Measurements from ENCODE around the gene ERBB4. TPM values are rescaled to one million over a fixed set of nuclear protein-coding genes. Genes with fewer than 3 reads are reported as not detected.

Gene ERBB4
- total RNA-seq, 4 donors from 2014 or later = 5.5 to 21.0 (median 18.3) TPM

DNA sequence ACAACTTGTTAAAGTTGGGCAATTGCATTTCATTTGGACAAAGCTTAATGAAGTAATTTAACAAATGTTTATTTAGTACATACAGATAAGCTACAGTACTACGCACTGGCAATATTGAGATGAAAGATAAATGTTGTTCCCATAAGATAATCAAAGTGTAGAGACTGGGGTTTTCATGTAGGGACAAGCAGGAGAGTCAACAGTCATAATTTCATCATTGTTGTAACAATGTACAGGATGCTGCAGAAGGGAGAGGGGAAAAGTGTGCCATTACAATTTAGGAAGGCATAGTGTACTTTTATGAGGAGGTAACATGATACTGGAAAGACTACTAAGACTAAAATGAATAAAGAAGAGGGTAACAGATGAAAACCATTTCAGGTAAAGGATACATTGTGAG lies 441.6 kb downstream of the ERBB4 start:
- H3K4me3 ChIP-seq (replicated peaks in 1 of 3) = no peak overlapping the region
- no peaks in the 10 kb centered on the region for H3K36me3 ChIP-seq
- intact Hi-C loops (cut with DNase I) = no loop called here
- TF ChIP-seq, protein P1, sequence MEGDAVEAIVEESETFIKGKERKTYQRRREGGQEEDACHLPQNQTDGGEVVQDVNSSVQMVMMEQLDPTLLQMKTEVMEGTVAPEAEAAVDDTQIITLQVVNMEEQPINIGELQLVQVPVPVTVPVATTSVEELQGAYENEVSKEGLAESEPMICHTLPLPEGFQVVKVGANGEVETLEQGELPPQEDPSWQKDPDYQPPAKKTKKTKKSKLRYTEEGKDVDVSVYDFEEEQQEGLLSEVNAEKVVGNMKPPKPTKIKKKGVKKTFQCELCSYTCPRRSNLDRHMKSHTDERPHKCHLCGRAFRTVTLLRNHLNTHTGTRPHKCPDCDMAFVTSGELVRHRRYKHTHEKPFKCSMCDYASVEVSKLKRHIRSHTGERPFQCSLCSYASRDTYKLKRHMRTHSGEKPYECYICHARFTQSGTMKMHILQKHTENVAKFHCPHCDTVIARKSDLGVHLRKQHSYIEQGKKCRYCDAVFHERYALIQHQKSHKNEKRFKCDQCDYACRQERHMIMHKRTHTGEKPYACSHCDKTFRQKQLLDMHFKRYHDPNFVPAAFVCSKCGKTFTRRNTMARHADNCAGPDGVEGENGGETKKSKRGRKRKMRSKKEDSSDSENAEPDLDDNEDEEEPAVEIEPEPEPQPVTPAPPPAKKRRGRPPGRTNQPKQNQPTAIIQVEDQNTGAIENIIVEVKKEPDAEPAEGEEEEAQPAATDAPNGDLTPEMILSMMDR (IDR thresholded peaks at IDR 0.05) = no peak
- TF ChIP-seq POLR2A (IDR thresholded peaks at IDR 0.05) = no peak
- 86 to 95% methylated on average over 1 of the region's 1 CpG for WGBS, 2 donors
- H3K27ac ChIP-seq = no peak overlapping the region
- no peaks in the 10 kb centered on the region for H3K27me3 ChIP-seq
- DNase-seq = no peak
- H3K4me1 ChIP-seq = peaks cover 0 to 3% of the 10 kb centered on the region in 2 donors
- H3K9me3 ChIP-seq = no peaks in the 10 kb centered on the region

DNA sequence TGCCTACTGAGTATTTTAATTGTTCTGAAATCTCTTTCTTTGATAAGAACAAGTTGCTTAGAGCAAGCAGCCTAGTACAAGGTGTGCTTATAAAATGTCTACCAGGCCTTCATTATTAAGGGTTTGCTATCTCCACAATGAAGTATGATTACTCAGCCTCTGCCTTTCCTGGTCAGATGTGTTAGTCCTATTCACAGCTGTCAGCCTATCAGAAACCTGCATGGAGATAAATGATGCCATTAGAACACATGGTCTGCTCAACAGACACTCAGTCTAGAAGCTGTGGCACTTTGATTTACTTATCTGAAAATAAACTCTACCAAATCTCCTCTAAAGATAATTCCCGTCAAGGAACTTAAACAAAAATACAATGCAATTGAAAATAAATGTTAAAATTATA lies 448.7 kb downstream of the ERBB4 start:
- Histone ChIP-seq H3K4me3 (replicated peaks in 1 of 3) (no peak overlapping the region), H3K27me3 (no peaks in the 10 kb centered on the region), H3K9me3 (no peaks in the 10 kb centered on the region), H3K4me1 (no peaks in the 10 kb centered on the region), H3K36me3 (no peaks in the 10 kb centered on the region), H3K27ac (no peak overlapping the region)
- intact Hi-C loops (cut with DNase I) = no loop called here
- 87 to 91% methylated on average over 1 of the region's 1 CpG for WGBS, 2 donors
- DNase-seq = no peak
- no peak for TF ChIP-seq POLR2A (IDR thresholded peaks at IDR 0.05)
- TF ChIP-seq, protein P1 (IDR thresholded peaks at IDR 0.05) = no peak

DNA sequence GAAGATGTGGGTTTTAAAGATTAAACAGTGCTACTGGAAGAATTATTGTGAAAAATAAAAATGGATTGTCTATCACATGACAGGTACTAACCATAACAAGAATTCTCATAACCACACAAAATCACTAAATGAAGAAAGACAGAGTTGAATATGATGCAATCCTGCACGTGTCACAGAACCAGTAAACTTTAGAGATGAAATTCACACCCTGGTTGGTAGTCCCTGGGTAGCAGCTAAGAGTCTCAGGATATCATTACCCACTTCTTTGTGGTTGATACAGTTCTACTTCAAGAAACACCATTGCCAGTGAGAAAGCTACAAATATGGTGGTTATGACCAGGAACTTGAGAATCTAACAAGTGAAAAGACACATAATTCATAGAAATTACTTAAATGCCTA lies 450.2 kb downstream of the ERBB4 start:
- H3K4me3 ChIP-seq (replicated peaks in 1 of 3) = no peak overlapping the region
- intact Hi-C loops (cut with DNase I) = no loop called here

DNA sequence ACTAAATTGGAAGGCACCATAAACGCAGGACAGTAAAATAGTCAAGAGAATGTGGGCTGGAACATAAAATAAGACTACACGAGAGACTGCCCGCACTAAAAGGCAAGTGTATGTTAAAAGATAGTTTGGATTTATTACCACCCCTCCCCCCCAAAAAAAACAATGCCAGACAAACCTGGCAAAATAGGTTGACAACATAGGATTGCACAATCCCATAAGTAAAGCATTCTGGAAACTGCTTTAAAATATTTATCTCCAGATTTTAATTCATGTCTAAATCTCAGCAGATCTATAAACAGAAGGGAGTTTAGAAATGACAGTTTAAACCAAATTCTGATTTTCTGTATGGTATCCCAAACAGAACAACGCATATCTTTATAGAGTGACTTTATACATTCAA lies 455.1 kb downstream of the ERBB4 start:
- Histone ChIP-seq H3K27ac (no peak overlapping the region), H3K4me1 (no peaks in the 10 kb centered on the region), H3K9me3 (no peaks in the 10 kb centered on the region), H3K36me3 (no peaks in the 10 kb centered on the region), H3K4me3 (replicated peaks in 1 of 3) (no peak overlapping the region), H3K27me3 (no peaks in the 10 kb centered on the region)
- no peak for DNase-seq
- 93 to 95% methylated on average over 4 of the region's 4 CpGs for WGBS, 2 donors
- intact Hi-C loops (cut with DNase I) = no loop called here
- no peak for TF ChIP-seq POLR2A (IDR thresholded peaks at IDR 0.05)
- TF ChIP-seq, protein P1 (IDR thresholded peaks at IDR 0.05) = no peak

More for the DNA sequence above, 450.2 kb downstream of the ERBB4 start:
- TF ChIP-seq POLR2A (IDR thresholded peaks at IDR 0.05) = no peak
- TF ChIP-seq, protein P1 (IDR thresholded peaks at IDR 0.05) = no peak
- DNase-seq = no peak
- Histone ChIP-seq H3K27me3 (no peaks in the 10 kb centered on the region), H3K9me3 (no peaks in the 10 kb centered on the region), H3K36me3 (no peaks in the 10 kb centered on the region), H3K4me1 (no peaks in the 10 kb centered on the region), H3K27ac (no peak overlapping the region)
- 75 to 80% methylated on average over 1 of the region's 1 CpG for WGBS, 2 donors

DNA sequence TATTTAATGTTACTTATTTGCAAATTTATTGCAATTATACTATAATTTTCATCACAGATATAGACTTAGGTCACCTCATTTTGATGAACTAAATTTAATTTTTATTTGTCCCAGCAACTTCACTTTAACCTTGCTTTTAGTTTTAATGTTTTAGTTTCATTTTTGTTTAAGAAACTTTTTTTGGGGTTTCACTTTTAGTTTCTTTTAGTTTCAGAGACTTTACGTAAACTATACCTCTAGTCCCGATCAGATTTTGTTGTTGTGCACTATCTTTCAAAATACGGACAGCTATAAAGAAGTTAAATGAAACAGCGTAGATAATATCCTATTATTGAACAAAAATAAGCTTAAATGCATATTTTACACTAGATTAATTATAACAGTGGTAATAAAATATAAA lies 460.5 kb downstream of the ERBB4 start:
- Histone ChIP-seq H3K36me3 (no peaks in the 10 kb centered on the region), H3K9me3 (no peaks in the 10 kb centered on the region), H3K27ac (no peak overlapping the region), H3K27me3 (no peaks in the 10 kb centered on the region), H3K4me1 (no peaks in the 10 kb centered on the region), H3K4me3 (replicated peaks in 1 of 3) (no peak overlapping the region)
- WGBS, 2 donors = 92 to 93% methylated on average over 4 of the region's 4 CpGs
- no peak for TF ChIP-seq POLR2A (IDR thresholded peaks at IDR 0.05)
- TF ChIP-seq, protein P1 (IDR thresholded peaks at IDR 0.05) = no peak
- no peak for DNase-seq
- intact Hi-C loops (cut with DNase I) = no loop called here
